ENCODE measurements around the gene KREMEN2.

DNA sequence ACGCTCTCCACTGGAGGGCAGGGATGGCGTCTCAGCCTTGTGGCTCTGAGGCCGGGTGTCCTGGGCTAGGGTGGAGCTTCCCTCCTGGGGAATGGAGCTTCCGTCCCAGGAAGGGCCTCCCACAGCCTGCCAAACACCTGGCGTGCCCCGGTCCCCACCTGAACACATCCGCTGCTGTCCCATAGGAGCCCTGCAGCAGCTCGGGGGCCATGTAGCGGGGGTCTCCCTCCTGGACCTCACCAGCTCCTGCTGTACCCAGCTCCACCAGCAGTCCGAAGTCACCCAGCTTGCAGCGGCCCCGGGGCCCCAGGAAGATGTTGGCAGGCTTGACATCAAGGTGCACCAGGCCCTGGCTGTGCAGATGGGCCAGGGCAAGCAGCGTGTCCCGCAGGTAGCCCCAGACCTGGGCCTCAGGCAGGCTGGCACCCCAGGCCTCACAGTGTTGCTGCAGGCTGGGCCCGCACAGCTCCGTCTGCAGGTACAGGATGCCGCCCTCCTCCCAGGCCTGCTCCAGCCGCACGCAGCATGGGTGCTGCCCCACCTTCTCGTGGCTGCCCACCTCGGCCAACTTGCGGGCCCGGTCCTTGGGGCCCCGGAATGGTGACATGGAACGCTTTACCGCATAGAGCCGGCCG, 11.2 kb downstream of the KREMEN2 start:
- TF ChIP-seq, protein P1, sequence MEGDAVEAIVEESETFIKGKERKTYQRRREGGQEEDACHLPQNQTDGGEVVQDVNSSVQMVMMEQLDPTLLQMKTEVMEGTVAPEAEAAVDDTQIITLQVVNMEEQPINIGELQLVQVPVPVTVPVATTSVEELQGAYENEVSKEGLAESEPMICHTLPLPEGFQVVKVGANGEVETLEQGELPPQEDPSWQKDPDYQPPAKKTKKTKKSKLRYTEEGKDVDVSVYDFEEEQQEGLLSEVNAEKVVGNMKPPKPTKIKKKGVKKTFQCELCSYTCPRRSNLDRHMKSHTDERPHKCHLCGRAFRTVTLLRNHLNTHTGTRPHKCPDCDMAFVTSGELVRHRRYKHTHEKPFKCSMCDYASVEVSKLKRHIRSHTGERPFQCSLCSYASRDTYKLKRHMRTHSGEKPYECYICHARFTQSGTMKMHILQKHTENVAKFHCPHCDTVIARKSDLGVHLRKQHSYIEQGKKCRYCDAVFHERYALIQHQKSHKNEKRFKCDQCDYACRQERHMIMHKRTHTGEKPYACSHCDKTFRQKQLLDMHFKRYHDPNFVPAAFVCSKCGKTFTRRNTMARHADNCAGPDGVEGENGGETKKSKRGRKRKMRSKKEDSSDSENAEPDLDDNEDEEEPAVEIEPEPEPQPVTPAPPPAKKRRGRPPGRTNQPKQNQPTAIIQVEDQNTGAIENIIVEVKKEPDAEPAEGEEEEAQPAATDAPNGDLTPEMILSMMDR (IDR thresholded peaks at IDR 0.05): no peak
- no peak for TF ChIP-seq POLR2A (IDR thresholded peaks at IDR 0.05)
